K562 (cell line): ENCODE measurements around the gene GLP1R. TPM values are rescaled to one million over a fixed set of nuclear protein-coding genes. Genes with fewer than 3 reads are reported as not detected.
A peak's percentile ranks its signal among the peaks of the same experiment; 100 is the strongest.
"Not testable (repeated sequence)": the region's sequence is repeated elsewhere in the genome, so short reads cannot be mapped to it uniquely, and the experiment has no call there.

ENCODE experiments used
- ATAC-seq: fragments of 200-7000 bp; cut with Tn5 transposase; 3 replicates; pipeline ENCODE4 v1.9.1; 2020; ENCODE audit warnings: moderate library complexity
- BruUV-seq: library from RNA; stranded (reverse); fragments of 400-500 nt; replicated peaks from 2 replicates; lab custom pipeline; 2021; lab: Mats Ljungman, UMichigan
- CTCF ChIA-PET: fragments of 300-600 bp; formaldehyde crosslinking; extraction: SDS; loops from one replicate; lab custom pipeline; 2021; ENCODE audit warnings: low intra/inter-chr PET ratio; lab: Yijun Ruan, JAX
- POLR2A ChIA-PET: fragments of 300-600, 350-650 bp; sonication (Branson Sonifier 250); formaldehyde crosslinking; extraction: SDS; loops from one replicate; lab custom pipeline; 2021; ENCODE audit warnings: antibody characterized with exemption, inconsistent platforms; lab: Yijun Ruan, JAX
- DNase-seq, 4 experiments: peaks; one replicate each; pipeline versions ENCODE4 v3.0.0 to v3.0.0-alpha.2; 2011 to 2018; ENCODE audit warnings: low spot score in 3 of 4, mixed read lengths in 3 of 4; ENCODE audit errors: extremely low read depth in 1 of 4
- FAIRE-seq: peaks from 2 replicates; lab custom pipeline; 2011; peaks lifted over from hg19 to GRCh38; lab: Jason Lieb, UNC
- H2AFZ ChIP-seq: 2 replicates; pipeline ENCODE4 v1.6.0; 2011; ENCODE audit warnings: low read depth, low read length, control low read depth, inconsistent platforms
- H3K27ac ChIP-seq: fragments of 200-600 bp; 3 replicates; pipeline ENCODE4 v1.8.0; 2011; ENCODE audit warnings: low read depth, mild to moderate bottlenecking, control low read depth, inconsistent platforms, low read length, moderate library complexity, mixed read lengths; ENCODE audit errors: extremely low read depth
- H3K27me3 ChIP-seq, 2 experiments: fragments of 300-600 bp in 1 of 2; 2 replicates in 1 of 2; 3 replicates in 1 of 2; pipeline versions ENCODE4 v1.6.0 to v1.8.0; 2011; ENCODE audit warnings: inconsistent platforms in 2 of 2, low read length in 2 of 2, mild to moderate bottlenecking in 1 of 2, mixed read lengths in 1 of 2, moderate library complexity in 1 of 2; ENCODE audit not compliant: control insufficient read depth in 2 of 2, insufficient read depth in 2 of 2
- H3K36me3 ChIP-seq: fragments of 300-600 bp; 3 replicates; pipeline ENCODE4 v1.8.0; 2011; ENCODE audit warnings: mild to moderate bottlenecking, low read length, inconsistent platforms; ENCODE audit not compliant: control insufficient read depth, insufficient read depth
- H3K4me1 ChIP-seq, 2 experiments: fragments of 200-600 bp in 1 of 2; replicated peaks in 1 of 2; 2 replicates in 1 of 2; 3 replicates in 1 of 2; pipeline versions ENCODE4 v1.5.1 to v1.8.0; 2011; ENCODE audit warnings: inconsistent platforms in 2 of 2, low read length in 2 of 2, mild to moderate bottlenecking in 1 of 2, mixed read lengths in 1 of 2, moderate library complexity in 1 of 2; ENCODE audit not compliant: control insufficient read depth in 2 of 2, insufficient read depth in 2 of 2
- H3K4me2 ChIP-seq: 2 replicates; pipeline ENCODE4 v1.6.1; 2011; ENCODE audit warnings: low read length, control low read depth, inconsistent platforms, mixed read lengths; ENCODE audit not compliant: insufficient read depth
- H3K4me3 ChIP-seq: fragments of 200-600 bp; sonication (generic), shearing (Covaris generic); 2 replicates; pipeline ENCODE4 v1.5.1; 2016; ENCODE audit warnings: control low read depth, inconsistent platforms
- H3K79me2 ChIP-seq: fragments of 200-600 bp; 3 replicates; pipeline ENCODE4 v1.8.0; 2011; ENCODE audit warnings: low read length, inconsistent platforms; ENCODE audit not compliant: control insufficient read depth, insufficient read depth
- H3K9ac ChIP-seq, 2 experiments: 2 replicates each; pipeline versions ENCODE4 v1.6.0 to v1.6.1; 2011; ENCODE audit warnings: low read depth in 2 of 2, low read length in 2 of 2, control low read depth in 1 of 2, inconsistent platforms in 1 of 2, mild to moderate bottlenecking in 1 of 2, mixed read lengths in 1 of 2; ENCODE audit not compliant: insufficient read depth in 1 of 2
- H3K9me1 ChIP-seq: one replicate; pipeline ENCODE4 v1.6.0; 2011; ENCODE audit warnings: inconsistent platforms, mild to moderate bottlenecking, low read length, moderate library complexity; ENCODE audit not compliant: control insufficient read depth, insufficient read depth
- H3K9me3 ChIP-seq: replicated peaks from 2 replicates; pipeline ENCODE4 v1.5.1; 2011; ENCODE audit warnings: low read depth, low read length, inconsistent platforms; ENCODE audit not compliant: control insufficient read depth, insufficient read depth
- H4K20me1 ChIP-seq: replicated peaks from 2 replicates; pipeline ENCODE4 v1.6.1; 2011; ENCODE audit warnings: low read length, inconsistent platforms, mixed read lengths; ENCODE audit not compliant: control insufficient read depth, insufficient read depth
- AFF1 ChIP-seq, 2 experiments: fragments of 450-650 bp; IDR thresholded peaks; 2 replicates each; pipeline ENCODE4 v1.6.1; 2018; ENCODE audit warnings: mild to moderate bottlenecking in 2 of 2, low read depth in 1 of 2; ENCODE audit not compliant: partially characterized antibody in 2 of 2
- NCOA6 ChIP-seq: fragments of 450-650 bp; IDR thresholded peaks from 2 replicates; pipeline ENCODE4 v1.6.1; 2017; ENCODE audit warnings: mild to moderate bottlenecking
- NEUROD1 ChIP-seq: fragments of 150-350 bp; IDR thresholded peaks from 2 replicates; pipeline ENCODE4 v1.6.1; 2014; ENCODE audit warnings: borderline replicate concordance, low read length, low read depth; ENCODE audit not compliant: partially characterized antibody
- OTX1 ChIP-seq: fragments of 450-650 bp; formaldehyde crosslinking; IDR thresholded peaks from 2 replicates; pipeline ENCODE4 v1.4.0; 2022; ENCODE audit warnings: mild to moderate bottlenecking
- PHF8 ChIP-seq: fragments of 200-600 bp; sonication (generic); IDR thresholded peaks from 2 replicates; pipeline ENCODE4 v1.6.1; 2012; ENCODE audit warnings: mixed run types, mild to moderate bottlenecking, inconsistent platforms, low read length, moderate library complexity, borderline replicate concordance
- SRF ChIP-seq, 2 experiments: fragments of 250-450, 450-650 bp in 1 of 2; sonication (Bioruptor Pico) in 1 of 2; sonication (generic) in 1 of 2; formaldehyde crosslinking; IDR thresholded peaks; 2 replicates each; pipeline versions ENCODE4 v1.5.0 to v1.5.1; 2020 to 2022; ENCODE audit warnings: mild to moderate bottlenecking in 1 of 2, missing genetic modification reagents in 1 of 2
- TEAD1 ChIP-seq, 2 experiments: fragments of 450-650 bp in 1 of 2; sonication (generic) in 1 of 2; formaldehyde crosslinking; IDR thresholded peaks; 2 replicates each; pipeline versions ENCODE4 v1.4.0 to v1.8.0; 2020 to 2022; ENCODE audit warnings: mild to moderate bottlenecking in 2 of 2, missing genetic modification reagents in 1 of 2
- ZNF280B ChIP-seq: fragments of 250-450 bp; sonication (Bioruptor Pico); IDR thresholded peaks from 2 replicates; pipeline ENCODE4 v1.5.1; 2021; ENCODE audit warnings: mild to moderate bottlenecking
- ZNF583 ChIP-seq: fragments of 250-450 bp; sonication (Bioruptor Pico); IDR thresholded peaks from 2 replicates; pipeline ENCODE4 v1.4.0; 2020
- ZNF644 ChIP-seq: fragments of 200-800 bp; sonication (Bioruptor generic); IDR thresholded peaks from 2 replicates; pipeline ENCODE4 v1.6.1; 2016; ENCODE audit warnings: low read depth, missing genetic modification characterization, missing compliant biosample characterization
- WGBS: fragments of 100-300 bp; shearing (Covaris generic); methylation state at CpG from one replicate; pipeline ENCODE4 v1.1.6; 2016; ENCODE audit warnings: low coverage, mixed read lengths; ENCODE audit not compliant: insufficient coverage; ENCODE audit errors: missing lambda C conversion rate; 5-methylcytosine and 5-hydroxymethylcytosine counted together
- in situ Hi-C: fragments of 300-500 bp; cut with MboI; formaldehyde crosslinking; loops from 4 replicates; pipeline ENCODE4 v1.15.0; 2018; ENCODE audit warnings: inconsistent platforms, mixed read lengths
- intact Hi-C: fragments of 100-400 bp; cut with micrococcal nuclease; formaldehyde crosslinking; loops from 2 replicates; pipeline ENCODE4 v1.14.2; 2022
- polyA plus RNA-seq, 8 experiments: library from polyadenylated mRNA; depleted of rRNA in 4 of 8; stranded (reverse) in 5 of 8; unstranded in 3 of 8; fragments of >200 nt; fragmentation: Nextera tagmentation in 2 of 8; fragmentation: Illumina TruSeq in 1 of 8; extraction: Ambion mirVana in 2 of 8; extraction: Trizol in 1 of 8; gene quantifications; 2 replicates each; pipeline versions ENCODE4 v1.2.1 to v1.2.3, GENCODE V29; 2011 to 2014; ENCODE audit warnings: inconsistent platforms in 1 of 8, missing spikeins in 1 of 8
- total RNA-seq, 7 experiments: library from RNA; depleted of rRNA in 6 of 7; stranded (reverse); fragments of >200 nt in 6 of 7; fragmentation: Illumina TruSeq in 2 of 7; extraction: Trizol in 2 of 7; gene quantifications; 2 replicates each; pipeline versions ENCODE4 v1.2.1 to v1.2.3, GENCODE V29; 2011 to 2021; ENCODE audit warnings: low replicate concordance in 1 of 7

Gene GLP1R
- total and polyA plus RNA-seq, 9 of the 15 experiments (the other 6 are each of a cell fraction or from before 2014, with no cell fraction given): not detected

- H3K4me3 ChIP-seq, H3K27ac ChIP-seq, H3K9me1 ChIP-seq, intact Hi-C loops, H4K20me1 ChIP-seq, ATAC-seq, H2AFZ ChIP-seq, H3K4me2 ChIP-seq, H3K4me1 ChIP-seq, H3K9ac ChIP-seq, FAIRE-seq, POLR2A ChIA-PET, BruUV-seq, H3K36me3 ChIP-seq, CTCF ChIA-PET, in situ Hi-C loops, H3K9me3 ChIP-seq, H3K79me2 ChIP-seq, DNase-seq: not testable (repeated sequence)
- WGBS: 2% methylated on average over 7 of the region's 7 CpGs
- peaks cover 2 to 12% of the 10 kb centered on the region in 2 experiments; a peak in 2 of 5 replicates for H3K27me3 ChIP-seq
Measured at GRCh38 chr6:39136207-39136606, 87.6 kb downstream of the GLP1R start.

GRCh38 chr6:39137245-39137644 is 88.7 kb downstream of the GLP1R start:
- no peaks in the 10 kb centered on the region for H4K20me1 ChIP-seq
- CTCF ChIA-PET: no interaction called here
- POLR2A ChIA-PET: interaction anchor here (0.6 kb wide), 1 partner anchor 10 kb away, joined by 3 read pairs; no protein-coding TSS in a partner anchor
- H3K9me3 ChIP-seq: no peaks in the 10 kb centered on the region
- no peak overlapping the region for H3K27ac ChIP-seq
- no peak overlapping the region for H3K4me2 ChIP-seq
- WGBS: 0% methylated on average over 2 of the region's 2 CpGs
- no peaks in the 10 kb centered on the region for H3K4me1 ChIP-seq
- H3K27me3 ChIP-seq: peaks cover 2 to 16% of the 10 kb centered on the region in 2 experiments; a peak in 2 of 5 replicates
- DNase-seq (peak; percentile 51 to 76 (median 62)), FAIRE-seq (peak; percentile 82), ATAC-seq (peak; percentile 83)
- intact Hi-C loops (no loop called here), in situ Hi-C loops (no loop called here)
- BruUV-seq: no TSS peak
- no peaks in the 10 kb centered on the region for H3K36me3 ChIP-seq
- no peak overlapping the region for H2AFZ ChIP-seq
- H3K9me1 ChIP-seq: no peaks in the 10 kb centered on the region
- H3K4me3 ChIP-seq: no peak overlapping the region
- H3K9ac ChIP-seq: no peak overlapping the region
- no peaks in the 10 kb centered on the region for H3K79me2 ChIP-seq
- TF ChIP-seq PHF8 (no peak), TEAD1 (CRISPR knock-in tag; IDR thresholded peaks at IDR 0.05) (peak in 1 of 2 experiments; percentile 57; a peak in 1 of 4 replicates), ZNF583 (no peak), NCOA6 (no peak), ZNF280B (CRISPR knock-in tag) (no peak), AFF1 (IDR thresholded peaks at IDR 0.05; ENCODE audit: low read depth in 1 of 2, partially characterized antibody in 2 of 2) (peak in 1 of 2 experiments; percentile 87), OTX1 (no peak), SRF (CRISPR knock-in tag; IDR thresholded peaks at IDR 0.05) (0 out of 4 replicates have a peak, but pooled peaks of 1 of the 2 experiments have one; percentile 33), ZNF644 (tag) (0 out of 2 replicates have a peak, but pooled peaks have one; percentile 51), NEUROD1 (no peak)
